ENCODE results near the gene IL13RA1. TPM values are rescaled to one million over a fixed set of nuclear protein-coding genes. Genes with fewer than 3 reads are reported as not detected.

Gene IL13RA1
- total and polyA plus RNA-seq, 7 donors, result 33.6 to 57.6 (median 49.9) TPM

GRCh38 chrX:118823263-118824172 is 96.1 kb downstream of the IL13RA1 start, which contains the start of gene ZCCHC12:
ZCCHC12 (plus strand) TSS chrX:118823824; CDS start chrX:118825245, 1,421 bp downstream.
- Histone ChIP-seq H3K4me3 (peak within 1 kb of the TSS in 3 of 4 donors; percentile 30 to 40 (median 39)), H3K4me1 (peaks cover 0 to 13% (median 7%) of the 10 kb centered on the region in 4 donors), H3K36me3 (no peaks in the 10 kb centered on the region), H3K27me3 (peaks cover 0 to 6% (median 0%) of the 10 kb centered on the region in 3 donors), H3K27ac (no peak within 1 kb of the TSS), H3K9me3 (no peaks in the 10 kb centered on the region)
- intact Hi-C loops (cut with DNase I), result no loop called here
- WGBS, 2 donors, result 4% methylated on average over 51 of the region's 51 CpGs
- TF ChIP-seq EP300 (IDR thresholded peaks at IDR 0.05) (no peak), POLR2AphosphoS5 (IDR thresholded peaks at IDR 0.05) (peak in 1 of 4 donors; percentile 25)
- DNase-seq, result peak; percentile 75

GRCh38 chrX:118824173-118824730 is 96.8 kb downstream of the IL13RA1 start:
- Histone ChIP-seq H3K4me1 (peaks cover 0 to 13% (median 7%) of the 10 kb centered on the region in 4 donors), H3K4me3 (peak overlapping the region in 3 of 4 donors; percentile 30 to 40 (median 39)), H3K27ac (no peak overlapping the region), H3K9me3 (no peaks in the 10 kb centered on the region), H3K36me3 (no peaks in the 10 kb centered on the region), H3K27me3 (peaks cover 0 to 6% (median 0%) of the 10 kb centered on the region in 3 donors)
- DNase-seq, result no peak
- WGBS, 2 donors, result 7 to 8% methylated on average over 21 to 22 of the region's 22 CpGs
- intact Hi-C loops (cut with DNase I), result no loop called here
- TF ChIP-seq POLR2A (IDR thresholded peaks at IDR 0.05) (no peak), POLR2AphosphoS5 (IDR thresholded peaks at IDR 0.05) (no peak), EP300 (IDR thresholded peaks at IDR 0.05) (no peak), CTCF (IDR thresholded peaks at IDR 0.05) (no peak)

GRCh38 chrX:118825227-118825626 is 97.8 kb downstream of the IL13RA1 start:
- no peak overlapping the region for H3K4me3 ChIP-seq
- no peak for DNase-seq

GRCh38 chrX:118839334-118839958 is 112.0 kb downstream of the IL13RA1 start:
- no peak for TF ChIP-seq EP300 (IDR thresholded peaks at IDR 0.05)
- TF ChIP-seq CTCF (IDR thresholded peaks at IDR 0.05), result peak; percentile 36 to 68 (median 60)
- no peak for TF ChIP-seq POLR2A (IDR thresholded peaks at IDR 0.05)
- peak in 1 of 4 donors; percentile 27 for TF ChIP-seq POLR2AphosphoS5 (IDR thresholded peaks at IDR 0.05)
- WGBS, 2 donors, result 3 to 6% methylated on average over 50 of the region's 50 CpGs
- Histone ChIP-seq H3K36me3 (no peaks in the 10 kb centered on the region), H3K4me3 (peak overlapping the region; percentile 27 to 50 (median 49)), H3K27ac (peak overlapping the region in 1 of 4 donors; percentile 12), H3K27me3 (no peaks in the 10 kb centered on the region), H3K4me1 (no peaks in the 10 kb centered on the region), H3K9me3 (no peaks in the 10 kb centered on the region)
- intact Hi-C loops (cut with DNase I), result no loop called here
- peak; percentile 87 for DNase-seq

More at GRCh38 chrX:118825227-118825626, 97.8 kb downstream of the IL13RA1 start:
- H3K36me3 ChIP-seq, result no peaks in the 10 kb centered on the region
- peaks cover 0 to 6% (median 0%) of the 10 kb centered on the region in 3 donors for H3K27me3 ChIP-seq
- no peak for TF ChIP-seq POLR2AphosphoS5 (IDR thresholded peaks at IDR 0.05)
- TF ChIP-seq EP300 (IDR thresholded peaks at IDR 0.05), result no peak
- TF ChIP-seq POLR2A (IDR thresholded peaks at IDR 0.05), result no peak
- no peak for TF ChIP-seq CTCF (IDR thresholded peaks at IDR 0.05)
- intact Hi-C loops (cut with DNase I), result no loop called here
- H3K9me3 ChIP-seq, result no peaks in the 10 kb centered on the region
- WGBS, 2 donors, result 23% methylated on average over 16 of the region's 16 CpGs
- no peak overlapping the region for H3K27ac ChIP-seq
- H3K4me1 ChIP-seq, result peaks cover 0 to 13% (median 7%) of the 10 kb centered on the region in 4 donors

Small RNAs within 50 kb of the gene (small RNA-seq; reads per million reads assigned to genes)
- gene RF00566, result 0 reads per million in 3 donors

Other genes starting within 250 kb of the IL13RA1 start
- gene DOCK11, start 231.8 kb upstream of the IL13RA1 start, total RNA-seq, result 10 to 100 TPM; 40.7 to 54.6 (median 45.5) TPM
- 10 to 100 TPM in 1 of 3 donors, 1 to 10 TPM in 2; 3.2 to 14.4 (median 4.8) TPM for gene DOCK11, start 231.8 kb upstream of the IL13RA1 start, polyA plus RNA-seq
- gene ZCCHC12, start 96.2 kb downstream of the IL13RA1 start, total RNA-seq, result 1 to 10 TPM; 1.2 to 3.2 (median 2.2) TPM
- gene ZCCHC12, start 96.2 kb downstream of the IL13RA1 start, polyA plus RNA-seq, result 1 to 10 TPM in 1 of 3 donors, not detected in 2; 1.4 TPM
- gene LONRF3, start 247.0 kb downstream of the IL13RA1 start, total RNA-seq, result 10 to 100 TPM; 14.4 to 26.8 (median 16.4) TPM
- gene LONRF3, start 247.0 kb downstream of the IL13RA1 start, polyA plus RNA-seq, result 1 to 10 TPM; 2.6 to 4.2 (median 3.6) TPM

Data from sigmoid colon (tissue), 7 donors.